H1 (cell line): ENCODE data around the gene SLC25A20. TPM values are rescaled to one million over a fixed set of nuclear protein-coding genes. Genes with fewer than 3 reads are reported as not detected.

ENCODE experiments used
- CTCF ChIA-PET: fragments of 300-600 bp; sonication (Branson Sonifier 250); formaldehyde crosslinking; loops from one replicate; lab custom pipeline; 2021; ENCODE audit not compliant: partially characterized antibody; lab: Charles Lee
- POLR2A ChIA-PET: fragments of 300-600 bp; sonication (Branson Sonifier 250); formaldehyde crosslinking; loops from one replicate; lab custom pipeline; 2021; ENCODE audit warnings: inconsistent platforms; ENCODE audit not compliant: partially characterized antibody; lab: Charles Lee
- DNase-seq, 2 experiments: peaks; one replicate each; pipeline versions ENCODE4 v3.0.0 to v3.0.0-alpha.2; 2010 to 2022; ENCODE audit warnings: low spot score in 2 of 2, low read depth in 1 of 2, mixed read lengths in 1 of 2
- FAIRE-seq: peaks from 2 replicates; lab custom pipeline; 2011; peaks lifted over from hg19 to GRCh38; lab: Jason Lieb, UNC
- H2AFZ ChIP-seq: 2 replicates; pipeline ENCODE4 v1.8.1; 2012; ENCODE audit warnings: low read length, inconsistent platforms
- H2AK5ac ChIP-seq: 2 replicates; pipeline ENCODE4 v1.6.1; 2013; ENCODE audit warnings: low read depth, low read length
- H2BK120ac ChIP-seq: replicated peaks from 2 replicates; pipeline ENCODE3; 2013; ENCODE audit warnings: low read depth, low read length, inconsistent platforms
- H2BK12ac ChIP-seq: 2 replicates; pipeline ENCODE4 v1.6.1; 2013; ENCODE audit warnings: low read depth, low read length
- H2BK15ac ChIP-seq: 2 replicates; pipeline ENCODE4 v1.6.1; 2013; ENCODE audit warnings: low read length
- H2BK20ac ChIP-seq: 2 replicates; pipeline ENCODE4 v1.6.1; 2013; ENCODE audit warnings: low read length
- H2BK5ac ChIP-seq: 2 replicates; pipeline ENCODE4 v1.6.1; 2013; ENCODE audit warnings: low read depth, low read length
- H3K14ac ChIP-seq: 2 replicates; pipeline ENCODE4 v1.6.1; 2013; ENCODE audit warnings: inconsistent platforms; ENCODE audit not compliant: insufficient read length
- H3K18ac ChIP-seq: 2 replicates; pipeline ENCODE4 v1.6.1; 2013; ENCODE audit warnings: low read length; ENCODE audit errors: extremely low read depth
- H3K23ac ChIP-seq: 2 replicates; pipeline ENCODE4 v1.6.1; 2013; ENCODE audit warnings: inconsistent platforms; ENCODE audit not compliant: insufficient read length
- H3K23me2 ChIP-seq: 2 replicates; pipeline ENCODE4 v1.6.1; 2013; ENCODE audit warnings: low read depth, low read length
- H3K27ac ChIP-seq: 2 replicates; pipeline ENCODE4 v1.6.1; 2011; ENCODE audit warnings: low read depth, low read length, inconsistent platforms
- H3K27me3 ChIP-seq, 4 experiments: replicated peaks in 1 of 4; 1 replicate in 1 of 4; 2 replicates in 3 of 4; pipeline versions ENCODE4 v1.6.1 to v1.8.1; 2011 to 2013; ENCODE audit warnings: low read length in 3 of 4, mild to moderate bottlenecking in 3 of 4, inconsistent platforms in 2 of 4, mixed read lengths in 2 of 4, moderate library complexity in 1 of 4; ENCODE audit not compliant: control insufficient read depth in 3 of 4, insufficient read depth in 3 of 4; ENCODE audit errors: extremely low read depth in 1 of 4
- H3K36me3 ChIP-seq, 4 experiments: 2 replicates each; pipeline versions ENCODE4 v1.6.1 to v1.8.1; 2011 to 2013; ENCODE audit warnings: mild to moderate bottlenecking in 4 of 4, low read length in 3 of 4, moderate library complexity in 2 of 4, control low read depth in 1 of 4, inconsistent platforms in 1 of 4; ENCODE audit not compliant: insufficient read depth in 4 of 4, control insufficient read depth in 2 of 4
- H3K4ac ChIP-seq: replicated peaks from 2 replicates; pipeline ENCODE3; 2013; ENCODE audit warnings: low read length, low read depth, mixed read lengths, inconsistent platforms; ENCODE audit not compliant: insufficient read length
- H3K4me1 ChIP-seq, 4 experiments: replicated peaks in 1 of 4; 1 replicate in 1 of 4; 2 replicates in 3 of 4; pipeline versions ENCODE4 v1.6.1 to v1.8.1; 2011 to 2013; ENCODE audit warnings: low read length in 3 of 4, inconsistent platforms in 2 of 4, mixed read lengths in 1 of 4; ENCODE audit not compliant: insufficient read depth in 4 of 4, control insufficient read depth in 3 of 4
- H3K4me2 ChIP-seq, 2 experiments: 2 replicates each; pipeline versions ENCODE4 v1.6.1 to v1.8.1; 2011 to 2013; ENCODE audit warnings: low read depth in 2 of 2, low read length in 2 of 2, control low read depth in 1 of 2, inconsistent platforms in 1 of 2, mild to moderate bottlenecking in 1 of 2; ENCODE audit not compliant: insufficient read depth in 1 of 2
- H3K4me3 ChIP-seq, 4 experiments: fragments of 200-600, 300-600 bp in 1 of 4; sonication (generic), shearing (Covaris generic), sonication (Bioruptor Twin) in 1 of 4; 2 replicates each; pipeline versions ENCODE4 v1.5.1 to v1.8.1; 2011 to 2016; ENCODE audit warnings: low read length in 4 of 4, low read depth in 3 of 4, control low read depth in 2 of 4, inconsistent platforms in 2 of 4, mild to moderate bottlenecking in 2 of 4, mixed read lengths in 1 of 4, moderate library complexity in 1 of 4; ENCODE audit not compliant: insufficient read depth in 2 of 4; ENCODE audit errors: extremely low read depth in 1 of 4
- H3K56ac ChIP-seq: replicated peaks from 2 replicates; pipeline ENCODE3; 2013; ENCODE audit warnings: low read depth, mild to moderate bottlenecking, mixed read lengths, low read length, inconsistent platforms; ENCODE audit not compliant: insufficient read length
- H3K79me1 ChIP-seq: 2 replicates; pipeline ENCODE4 v1.6.1; 2013; ENCODE audit warnings: low read depth, low read length, control low read depth
- H3K79me2 ChIP-seq, 2 experiments: 2 replicates each; pipeline versions ENCODE4 v1.6.1 to v1.8.1; 2012 to 2013; ENCODE audit warnings: low read length in 2 of 2, mild to moderate bottlenecking in 2 of 2, inconsistent platforms in 1 of 2; ENCODE audit not compliant: insufficient read depth in 2 of 2, control insufficient read depth in 1 of 2
- H3K9ac ChIP-seq, 4 experiments: replicated peaks in 1 of 4; 1 replicate in 1 of 4; 2 replicates in 3 of 4; pipeline versions ENCODE4 v1.6.1 to v1.8.1; 2011 to 2013; ENCODE audit warnings: low read depth in 3 of 4, low read length in 3 of 4, control low read depth in 2 of 4, mild to moderate bottlenecking in 2 of 4, moderate library complexity in 2 of 4, inconsistent platforms in 1 of 4; ENCODE audit errors: extremely low read depth in 1 of 4
- H3K9me3 ChIP-seq, 2 experiments: 2 replicates each; pipeline versions ENCODE4 v1.6.1 to v1.8.1; 2012 to 2013; ENCODE audit warnings: mild to moderate bottlenecking in 2 of 2, moderate library complexity in 2 of 2, control low read depth in 1 of 2, inconsistent platforms in 1 of 2, low read depth in 1 of 2, low read length in 1 of 2, mixed read lengths in 1 of 2; ENCODE audit not compliant: insufficient read depth in 2 of 2
- H4K20me1 ChIP-seq, 2 experiments: replicated peaks in 1 of 2; 2 replicates each; pipeline versions ENCODE3 to v1.8.1; 2011 to 2013; ENCODE audit warnings: inconsistent platforms in 2 of 2, low read length in 2 of 2, mild to moderate bottlenecking in 1 of 2; ENCODE audit not compliant: insufficient read depth in 2 of 2, control insufficient read depth in 1 of 2
- H4K5ac ChIP-seq: 2 replicates; pipeline ENCODE4 v1.6.1; 2013; ENCODE audit warnings: low read length, low read depth, mixed read lengths, inconsistent platforms; ENCODE audit not compliant: insufficient read length
- H4K8ac ChIP-seq: 2 replicates; pipeline ENCODE4 v1.8.0; 2013; ENCODE audit warnings: mild to moderate bottlenecking, moderate library complexity, low read length, inconsistent platforms; ENCODE audit not compliant: insufficient read depth; ENCODE audit errors: extremely low read depth
- H4K91ac ChIP-seq: replicated peaks from 2 replicates; pipeline ENCODE3; 2013; ENCODE audit warnings: low read length, mixed read lengths, inconsistent platforms; ENCODE audit not compliant: insufficient read length
- ASH2L ChIP-seq: fragments of 200-600, 300-600 bp; sonication (generic); IDR thresholded peaks from one replicate; pipeline ENCODE4 v1.7.1; 2017; ENCODE audit warnings: low read length
- BACH1 ChIP-seq: IDR thresholded peaks from 2 replicates; pipeline ENCODE4 v1.6.1; 2012; ENCODE audit warnings: low read length, improper control_type of control experiment
- BRCA1 ChIP-seq: IDR thresholded peaks from 2 replicates; pipeline ENCODE4 v1.6.1; 2012; ENCODE audit warnings: low read depth, low read length, improper control_type of control experiment
- POLR2AphosphoS5 ChIP-seq: IDR thresholded peaks from 2 replicates; pipeline ENCODE4 v1.6.1; 2011; ENCODE audit warnings: low read depth, low read length
- POU5F1 ChIP-seq: IDR thresholded peaks from 2 replicates; pipeline ENCODE4 v1.6.1; 2011; ENCODE audit warnings: low read depth, mild to moderate bottlenecking, low read length, moderate library complexity
- RBBP5 ChIP-seq: IDR thresholded peaks from 2 replicates; pipeline ENCODE4 v1.7.1; 2012; ENCODE audit warnings: low read depth, mild to moderate bottlenecking, inconsistent platforms, low read length, moderate library complexity, borderline replicate concordance
- SIX5 ChIP-seq: IDR thresholded peaks from 2 replicates; pipeline ENCODE4 v1.6.1; 2011; ENCODE audit warnings: mild to moderate bottlenecking, low read depth, low read length
- SP1 ChIP-seq: IDR thresholded peaks from 2 replicates; pipeline ENCODE4 v1.6.1; 2011; ENCODE audit warnings: low read depth, low read length
- SP2 ChIP-seq: IDR thresholded peaks from 2 replicates; pipeline ENCODE4 v1.6.1; 2012; ENCODE audit warnings: mild to moderate bottlenecking, low read length, inconsistent platforms
- TAF7 ChIP-seq: optimal IDR thresholded peaks from 2 replicates; pipeline ENCODE3; 2011; ENCODE audit warnings: low read depth, mild to moderate bottlenecking, inconsistent platforms, low read length, moderate library complexity, borderline replicate concordance
- TEAD4 ChIP-seq: IDR thresholded peaks from 2 replicates; pipeline ENCODE4 v1.6.1; 2012; ENCODE audit warnings: low read depth, low read length, inconsistent platforms, mixed read lengths
- WGBS, 2 experiments: shearing (Covaris generic) in 1 of 2; methylation state at CpG; one replicate each; pipeline versions ENCODE4 v1.1.6 to v1.1.7; 2013 to 2015; ENCODE audit warnings: low lambda C conversion rate in 2 of 2, mixed read lengths in 2 of 2, inconsistent platforms in 1 of 2, low coverage in 1 of 2, missing lambda C conversion rate in 1 of 2; ENCODE audit not compliant: insufficient replicate concordance in 2 of 2, insufficient coverage in 1 of 2, insufficient read length in 1 of 2; ENCODE audit errors: extremely low coverage in 1 of 2, missing lambda C conversion rate in 1 of 2; 5-methylcytosine and 5-hydroxymethylcytosine counted together
- polyA plus RNA-seq, 7 experiments: library from polyadenylated mRNA; depleted of rRNA in 3 of 7; stranded (reverse) in 5 of 7; unstranded in 2 of 7; fragments of >200 nt in 5 of 7; fragments of 200-250 nt in 2 of 7; gene quantifications; 1 replicate in 5 of 7; 2 replicates in 1 of 7; 4 replicates in 1 of 7; pipeline versions ENCODE4 v1.2.1 to v1.2.3, GENCODE V29; 2011 to 2013; ENCODE audit warnings: missing spikeins in 2 of 7, mixed read lengths in 2 of 7
- total RNA-seq: library from RNA; stranded (reverse); fragmentation: NEBNext Ultra II Directional; extraction: Animal tissue kit (Norgen Biotek cat#: 25700); gene quantifications from 2 replicates; pipeline ENCODE4 v1.2.1, GENCODE V29; 2021
- TF ChIP-seq, protein P1 (sequence below): IDR thresholded peaks from 2 replicates; pipeline ENCODE4 v1.6.1; 2012; ENCODE audit warnings: low read length, inconsistent platforms
- TF ChIP-seq, protein P2 (sequence below): IDR thresholded peaks from 2 replicates; pipeline ENCODE4 v1.6.1; 2011; ENCODE audit warnings: low read depth, mild to moderate bottlenecking, low read length; ENCODE audit not compliant: insufficient read depth

SLC25A20 gene
- total and polyA plus RNA-seq, 2 of the 8 experiments (the other 6 are each of a cell fraction or from before 2014, with no cell fraction given), result 3.8 to 4.0 TPM

DNA sequence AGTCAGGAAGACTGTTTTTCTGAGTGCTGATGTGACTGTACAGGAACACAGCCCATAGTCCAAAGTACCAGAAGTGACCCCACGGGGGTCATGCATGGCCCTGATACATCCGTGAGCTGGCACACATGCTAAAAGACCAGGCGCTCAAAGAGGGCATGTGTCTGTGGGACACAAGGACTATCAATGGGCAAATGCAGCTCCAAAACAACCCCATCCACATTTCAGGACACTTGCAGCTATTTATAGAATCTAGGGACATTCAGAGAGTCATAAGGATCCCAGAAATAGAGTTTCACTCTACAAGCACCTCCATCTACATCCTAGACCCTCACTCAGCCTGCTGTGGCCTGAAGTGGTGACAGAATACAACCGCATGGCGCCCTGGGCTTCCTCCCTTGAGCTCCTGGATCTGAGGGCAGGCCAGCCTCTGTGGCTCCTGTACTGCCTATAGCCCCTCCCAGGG is 17.0 kb downstream of the SLC25A20 start:
- no peaks in the 10 kb centered on the region for H3K79me2 ChIP-seq
- H2BK120ac ChIP-seq, result no peak overlapping the region
- 96% methylated on average over 5 of the region's 5 CpGs; no CpG with 5 or more reads in 1 of the 2 experiments for WGBS, 2 experiments
- no peak overlapping the region for H3K14ac ChIP-seq
- no peaks in the 10 kb centered on the region for H3K23me2 ChIP-seq
- DNase-seq (no peak), FAIRE-seq (no peak)
- no peak overlapping the region for H2AK5ac ChIP-seq
- H4K91ac ChIP-seq, result no peak overlapping the region
- H3K27ac ChIP-seq, result no peak overlapping the region
- ChIA-PET POLR2A (interaction anchor here (0.7 kb wide), 1 partner anchor 11 kb away, joined by 4 read pairs; no protein-coding TSS in a partner anchor), CTCF (interaction anchor here (0.7 to 1.3 kb wide), 3 partner anchors 9 to 51 kb away, joined by 3 to 4 read pairs (median 3); no protein-coding TSS in a partner anchor)
- no peak overlapping the region for H2BK20ac ChIP-seq
- H2BK12ac ChIP-seq, result no peak overlapping the region
- no peak overlapping the region for H2BK5ac ChIP-seq
- no peak overlapping the region for H2AFZ ChIP-seq
- H4K20me1 ChIP-seq, result no peaks in the 10 kb centered on the region
- no peaks in the 10 kb centered on the region for H3K36me3 ChIP-seq
- H3K4me1 ChIP-seq, result no peaks in the 10 kb centered on the region
- no peak overlapping the region for H4K5ac ChIP-seq
- no peak overlapping the region for H3K18ac ChIP-seq
- no peaks in the 10 kb centered on the region for H3K9me3 ChIP-seq
- H3K4me2 ChIP-seq, result no peak overlapping the region
- H2BK15ac ChIP-seq, result no peak overlapping the region
- H3K27me3 ChIP-seq, result no peaks in the 10 kb centered on the region
- no peak overlapping the region for H3K56ac ChIP-seq
- H3K9ac ChIP-seq, result no peak overlapping the region
- H3K4ac ChIP-seq, result no peak overlapping the region
- no peak overlapping the region for H3K23ac ChIP-seq
- no peak overlapping the region for H3K4me3 ChIP-seq
- no peak overlapping the region for H4K8ac ChIP-seq
- H3K79me1 ChIP-seq, result no peaks in the 10 kb centered on the region
- TF ChIP-seq TAF7, result no peak
- TF ChIP-seq BACH1, result no peak
- TF ChIP-seq POLR2AphosphoS5, result no peak
- no peak for TF ChIP-seq TEAD4
- TF ChIP-seq, protein P1, sequence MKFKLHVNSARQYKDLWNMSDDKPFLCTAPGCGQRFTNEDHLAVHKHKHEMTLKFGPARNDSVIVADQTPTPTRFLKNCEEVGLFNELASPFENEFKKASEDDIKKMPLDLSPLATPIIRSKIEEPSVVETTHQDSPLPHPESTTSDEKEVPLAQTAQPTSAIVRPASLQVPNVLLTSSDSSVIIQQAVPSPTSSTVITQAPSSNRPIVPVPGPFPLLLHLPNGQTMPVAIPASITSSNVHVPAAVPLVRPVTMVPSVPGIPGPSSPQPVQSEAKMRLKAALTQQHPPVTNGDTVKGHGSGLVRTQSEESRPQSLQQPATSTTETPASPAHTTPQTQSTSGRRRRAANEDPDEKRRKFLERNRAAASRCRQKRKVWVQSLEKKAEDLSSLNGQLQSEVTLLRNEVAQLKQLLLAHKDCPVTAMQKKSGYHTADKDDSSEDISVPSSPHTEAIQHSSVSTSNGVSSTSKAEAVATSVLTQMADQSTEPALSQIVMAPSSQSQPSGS, result no peak
- TF ChIP-seq SIX5, result no peak
- TF ChIP-seq ASH2L, result no peak
- TF ChIP-seq BRCA1, result no peak
- no peak for TF ChIP-seq SP1
- TF ChIP-seq, protein P2, sequence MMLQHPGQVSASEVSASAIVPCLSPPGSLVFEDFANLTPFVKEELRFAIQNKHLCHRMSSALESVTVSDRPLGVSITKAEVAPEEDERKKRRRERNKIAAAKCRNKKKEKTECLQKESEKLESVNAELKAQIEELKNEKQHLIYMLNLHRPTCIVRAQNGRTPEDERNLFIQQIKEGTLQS, result no peak
- TF ChIP-seq POU5F1, result no peak
- no peak for TF ChIP-seq RBBP5
- TF ChIP-seq SP2, result no peak
